GM19025 (cell line): Measurements from ENCODE around the gene DDX53.

Experiments used
- ATAC-seq: cut with Tn5 transposase; IDR thresholded peaks from one replicate; pipeline ENCODE4 v1.9.1; 2021; ENCODE audit warnings: mild to moderate bottlenecking, low read depth, moderate library complexity; ENCODE audit not compliant: unreplicated experiment

The DDX53 gene

DNA sequence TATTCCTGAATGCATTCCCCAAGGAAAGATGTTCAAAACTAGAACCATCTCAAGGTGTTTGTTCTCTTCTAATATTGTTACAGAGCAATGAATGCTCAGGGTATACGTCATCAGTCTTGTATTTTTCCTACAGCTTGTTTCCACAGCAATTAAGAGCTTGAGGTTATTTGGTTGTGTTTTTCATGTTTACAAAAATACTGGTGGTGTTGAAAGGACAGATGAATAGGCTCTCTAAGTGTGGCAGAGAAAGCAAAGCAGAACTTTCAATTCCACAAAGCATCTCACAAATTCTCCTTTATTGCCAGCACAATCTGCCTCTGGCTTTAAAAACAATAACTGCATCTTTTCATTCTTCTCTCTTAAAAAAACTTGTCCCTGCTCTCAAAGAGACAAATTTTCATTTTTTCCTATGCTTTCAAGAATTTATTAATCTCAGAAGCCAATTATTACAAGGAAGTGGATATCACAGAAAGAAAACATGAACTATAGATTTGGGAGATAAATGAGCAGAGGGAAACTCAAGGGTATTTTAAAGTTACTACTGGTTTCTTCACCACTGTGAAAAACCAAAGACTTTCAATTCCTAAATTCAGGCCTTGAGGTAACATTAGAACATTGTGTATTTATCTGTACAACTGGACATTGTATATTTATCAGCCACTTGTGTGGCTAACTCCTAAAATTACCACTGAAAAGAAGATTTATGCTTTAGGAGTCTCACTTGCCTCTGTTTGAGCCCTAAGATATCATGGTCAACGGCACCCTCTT, 49.2 kb downstream of the DDX53 start:
- no peak for ATAC-seq

DNA sequence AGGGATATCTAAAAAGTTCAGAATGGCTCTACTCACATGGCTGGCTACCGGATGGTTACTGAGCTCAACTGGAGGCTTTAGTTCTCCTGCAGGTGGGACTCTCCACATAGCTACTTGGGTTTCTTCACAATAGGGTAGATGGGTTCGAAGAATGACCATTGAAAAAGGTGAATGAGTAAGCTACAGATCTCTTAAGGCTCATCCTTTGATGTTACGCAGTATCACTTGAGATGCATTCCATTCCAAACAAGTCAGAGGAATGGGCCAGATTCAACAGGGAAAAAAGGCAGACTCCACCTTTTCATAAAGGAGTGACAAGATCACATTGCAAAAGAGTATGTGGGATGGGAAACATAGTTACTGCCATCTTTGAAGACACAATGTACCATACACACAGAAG, 52.6 kb downstream of the DDX53 start:
- no peak for ATAC-seq
